ENCODE results near the gene EAF1.
"Not testable (repeated sequence)": the region's sequence is repeated elsewhere in the genome, so short reads cannot be mapped to it uniquely, and the experiment has no call there.

EAF1 gene

DNA sequence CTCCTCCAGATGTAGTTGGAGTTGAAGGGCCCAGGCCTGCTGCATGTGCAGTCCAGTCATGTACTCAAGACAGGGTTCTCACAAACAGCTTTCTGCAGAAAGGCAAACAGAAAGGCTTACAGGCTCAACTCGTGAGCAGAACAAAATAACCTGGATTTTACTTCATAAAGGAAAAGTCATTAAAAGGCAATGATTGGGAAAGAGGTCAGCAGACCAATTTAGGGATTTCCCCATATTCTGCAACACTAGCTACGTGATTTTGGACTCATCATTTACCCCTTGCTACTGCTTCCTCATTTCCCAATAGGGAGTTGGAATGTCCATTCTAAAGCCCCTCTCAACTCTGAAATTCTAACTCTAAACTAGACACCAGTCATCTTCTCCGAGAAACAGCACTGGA is 18.2 kb upstream of the EAF1 start:
- no peak for DNase-seq

DNA sequence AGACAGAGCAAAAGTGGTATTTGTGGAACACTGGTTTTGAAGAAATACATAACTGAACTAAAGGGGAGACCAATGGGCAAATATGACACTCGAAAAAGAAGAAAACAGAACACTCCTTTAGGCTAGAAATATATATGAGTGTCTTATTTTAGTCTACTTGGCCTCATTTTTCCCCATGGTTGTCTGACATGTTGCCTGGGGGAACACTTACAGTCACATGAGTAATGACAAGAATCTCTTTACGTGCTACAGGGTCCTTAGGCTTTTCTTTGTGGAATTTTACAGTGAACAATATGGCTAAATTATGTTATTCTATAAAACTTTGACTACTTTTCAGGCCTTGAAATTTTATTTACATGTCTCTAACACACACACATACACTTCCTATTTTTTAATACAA is 17.6 kb upstream of the EAF1 start:
- no peak for DNase-seq

DNA sequence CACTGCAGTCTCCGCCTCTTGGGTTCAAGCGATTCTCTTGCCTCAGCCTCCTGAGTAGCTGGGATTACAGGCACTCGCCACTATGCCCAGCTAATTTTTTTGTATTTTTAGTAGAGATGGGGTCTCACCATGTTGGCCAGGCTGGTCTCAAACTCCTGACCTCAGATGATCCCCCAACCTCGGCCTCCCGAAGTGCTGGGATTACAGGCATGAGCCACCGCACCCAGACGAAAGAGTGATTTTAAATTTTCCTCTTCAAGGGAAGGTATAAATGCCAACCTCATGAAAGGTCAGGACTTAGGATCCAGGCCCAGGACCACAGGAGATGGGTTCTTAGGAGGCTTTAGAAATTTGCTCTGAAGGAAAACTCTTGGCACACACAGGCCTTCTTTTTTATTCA is 16.4 kb upstream of the EAF1 start:
- not testable (repeated sequence) for DNase-seq

DNA sequence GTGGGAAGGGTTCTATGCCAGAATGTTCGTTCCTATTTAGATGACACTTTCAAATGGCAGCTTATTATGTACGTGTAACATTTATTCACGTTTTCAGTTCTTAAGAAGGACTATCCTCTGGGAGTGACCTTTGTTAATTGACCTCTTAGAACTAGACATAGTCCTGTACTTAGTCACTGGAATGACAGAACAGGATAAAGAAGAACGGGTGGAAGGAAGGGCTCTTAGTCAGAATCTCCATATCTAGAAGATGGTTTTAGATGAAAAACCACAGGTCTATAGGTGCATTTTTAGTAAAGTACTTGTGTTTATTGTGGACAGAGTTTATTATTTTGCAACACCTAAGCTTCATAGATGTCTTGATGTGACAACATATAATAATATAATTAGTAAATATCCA is 6.5 kb upstream of the EAF1 start:
- no peak for DNase-seq

DNA sequence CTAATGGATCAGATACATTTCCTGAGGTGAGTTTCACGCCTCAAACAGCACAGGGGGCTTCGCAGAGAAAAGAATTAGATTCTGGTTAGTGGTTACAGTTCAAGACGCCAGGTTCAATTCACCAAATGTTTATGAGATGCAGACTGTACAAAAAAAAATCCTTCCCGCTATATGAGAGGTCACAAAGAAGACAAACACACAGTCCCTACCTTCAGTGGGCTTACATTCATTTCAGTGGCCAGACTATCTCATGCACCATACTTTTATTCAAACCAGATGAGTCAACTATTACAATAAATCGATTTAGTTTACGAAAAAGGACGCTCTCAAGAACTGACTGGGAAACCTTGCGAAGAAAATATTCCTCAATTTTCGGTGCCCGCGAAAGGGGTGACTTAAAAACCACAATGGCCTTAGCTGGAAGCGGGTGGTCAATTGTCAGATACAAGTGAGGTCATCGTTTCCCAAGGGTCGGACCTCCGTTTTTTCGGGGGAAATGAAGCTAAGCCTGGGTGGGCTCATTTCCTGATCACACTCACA is 749 bp upstream of the EAF1 start:
- no peak for DNase-seq

DNA sequence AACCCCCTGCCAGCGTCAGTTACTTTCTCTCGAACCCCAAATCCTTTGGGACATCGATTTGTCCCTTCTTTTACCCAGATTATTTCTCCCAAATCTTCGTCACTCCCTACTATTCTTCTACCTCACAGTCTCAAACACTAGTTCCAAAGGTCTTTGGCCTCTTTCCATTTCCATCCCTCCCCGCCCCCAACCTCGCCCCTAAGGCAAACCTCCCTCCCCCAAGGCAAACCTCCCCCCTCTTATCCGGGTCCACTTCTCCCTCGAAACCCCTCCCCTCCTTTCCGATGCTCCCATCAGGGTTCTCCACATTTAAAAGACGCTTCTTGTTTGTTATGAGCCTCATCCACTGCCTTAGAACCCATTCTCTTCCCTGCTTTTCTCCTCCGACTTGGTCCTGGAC is 583 bp downstream of the EAF1 start:
- DNase-seq = no peak

DNA sequence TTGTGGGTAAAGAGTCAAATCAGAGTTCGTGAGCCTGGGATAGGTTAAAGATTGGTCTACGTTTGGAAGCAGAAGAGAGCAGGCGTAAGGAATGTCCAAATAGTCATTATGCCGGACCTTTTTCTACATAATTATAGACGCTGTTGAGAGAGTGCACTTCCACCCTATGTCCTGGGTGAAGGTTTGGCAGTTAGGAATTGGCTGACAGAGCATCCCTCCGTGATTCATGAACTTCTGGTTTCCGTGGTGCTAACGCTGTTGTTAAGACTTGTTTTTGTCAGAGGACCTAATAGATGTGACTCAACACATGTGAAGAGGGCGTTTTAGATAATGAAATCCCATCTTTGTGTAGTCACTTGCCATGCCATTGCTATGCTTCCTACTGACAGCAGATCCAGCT is 1.1 kb downstream of the EAF1 start:
- no peak for DNase-seq

DNA sequence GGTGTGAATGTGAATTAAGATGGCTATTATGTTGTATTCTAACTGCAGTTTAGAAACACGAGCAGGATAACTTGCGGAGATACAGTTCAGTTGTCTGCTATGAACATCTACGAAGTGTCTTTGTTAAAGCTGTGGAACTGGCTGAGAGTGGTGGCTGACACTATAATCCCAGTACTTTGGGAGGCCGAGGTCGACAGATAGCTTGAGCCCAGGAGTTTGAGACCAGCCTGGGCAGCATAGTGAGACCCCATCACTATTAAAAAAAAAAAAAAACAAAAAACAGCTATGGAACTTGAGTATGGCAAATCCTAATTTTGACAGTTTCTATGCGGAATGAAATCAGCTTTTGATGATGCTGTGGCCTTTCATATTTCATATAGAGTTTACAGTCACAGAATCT is 1.7 kb downstream of the EAF1 start:
- DNase-seq = no peak

DNA sequence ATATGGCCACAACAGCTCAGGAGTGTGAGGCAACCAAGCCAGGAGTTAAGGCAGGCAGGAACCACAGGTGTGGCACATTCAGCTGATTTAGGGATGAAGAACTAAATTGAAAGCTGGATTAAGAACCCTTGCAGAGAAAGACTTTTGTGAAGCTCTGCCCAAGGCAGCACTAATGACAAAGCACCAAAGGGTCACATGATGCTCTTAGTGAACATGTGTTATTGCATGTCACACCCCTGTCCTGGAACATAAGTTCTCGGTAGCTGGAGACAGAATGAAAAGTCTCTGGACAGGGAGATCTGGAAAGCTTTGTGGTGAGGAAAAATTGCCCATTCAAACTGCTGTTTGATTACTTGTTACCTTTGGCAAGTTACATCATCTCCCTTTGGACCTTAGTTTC is 3.2 kb downstream of the EAF1 start:
- no peak for DNase-seq

DNA sequence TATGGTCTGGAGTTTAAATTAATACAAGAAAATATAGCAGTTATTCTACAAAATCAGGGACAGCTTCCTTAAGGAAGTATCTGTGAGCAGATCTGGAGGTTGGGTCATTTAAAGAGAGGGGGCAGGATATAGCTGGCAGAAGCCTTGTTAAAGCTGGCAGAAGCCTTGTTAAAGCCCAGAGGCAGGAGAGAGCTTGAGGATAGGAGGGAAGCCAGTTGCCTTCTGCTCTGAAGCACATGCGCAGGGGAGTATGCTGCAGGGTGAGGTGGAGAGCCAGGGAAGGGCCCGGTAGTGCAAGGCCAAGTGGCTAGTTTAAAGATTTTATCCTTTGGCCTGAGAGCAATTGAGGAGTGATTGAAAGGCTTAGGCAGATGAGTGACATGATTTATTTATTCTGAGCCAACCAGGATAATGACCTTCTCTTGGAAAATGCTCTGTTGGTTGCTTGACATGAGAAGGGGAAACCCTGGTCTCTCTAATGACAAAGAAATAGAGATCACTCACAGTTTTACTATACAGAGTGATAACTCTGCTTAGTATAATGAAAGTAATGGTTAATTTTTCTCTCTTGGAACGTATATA is 3.9 kb downstream of the EAF1 start:
- DNase-seq = no peak

DNA sequence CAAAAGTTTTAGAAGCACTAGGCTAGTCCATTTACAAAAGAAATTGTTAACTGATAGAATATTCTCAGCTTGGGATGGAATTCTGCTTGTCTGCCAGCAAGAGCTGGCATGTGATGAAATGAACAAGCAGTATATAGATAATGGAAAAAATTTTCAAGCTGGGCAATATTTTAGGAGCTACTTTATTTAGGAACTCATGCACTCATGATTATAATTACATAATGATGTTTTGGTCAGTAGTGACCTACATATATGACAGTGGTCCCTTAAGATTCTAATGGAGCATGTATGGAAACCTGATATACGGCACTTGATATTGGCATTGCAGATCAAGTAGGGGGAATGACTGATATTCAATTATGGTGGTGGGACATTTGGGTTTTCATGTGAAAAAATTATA is 6.1 kb downstream of the EAF1 start:
- no peak for DNase-seq

DNA sequence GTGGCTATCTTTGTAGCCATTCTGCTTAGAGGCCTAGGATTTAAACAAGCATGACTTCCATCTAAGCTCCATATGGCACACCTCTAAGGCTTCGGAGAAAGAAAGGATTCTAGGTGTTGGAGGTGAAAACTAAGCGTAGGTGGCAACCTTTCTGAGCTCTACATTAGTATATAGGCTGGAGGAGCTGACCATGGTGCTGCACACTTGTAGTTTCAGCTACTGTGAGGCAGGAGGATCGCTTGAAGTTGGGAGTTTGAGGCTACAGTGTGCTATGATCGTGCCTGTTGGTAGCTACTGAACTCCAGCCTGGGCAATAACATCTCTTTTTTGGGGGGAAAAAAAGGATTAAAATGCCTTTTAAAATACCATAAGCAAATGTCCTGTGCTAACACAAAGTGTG is 7.4 kb downstream of the EAF1 start:
- DNase-seq = no peak

DNA sequence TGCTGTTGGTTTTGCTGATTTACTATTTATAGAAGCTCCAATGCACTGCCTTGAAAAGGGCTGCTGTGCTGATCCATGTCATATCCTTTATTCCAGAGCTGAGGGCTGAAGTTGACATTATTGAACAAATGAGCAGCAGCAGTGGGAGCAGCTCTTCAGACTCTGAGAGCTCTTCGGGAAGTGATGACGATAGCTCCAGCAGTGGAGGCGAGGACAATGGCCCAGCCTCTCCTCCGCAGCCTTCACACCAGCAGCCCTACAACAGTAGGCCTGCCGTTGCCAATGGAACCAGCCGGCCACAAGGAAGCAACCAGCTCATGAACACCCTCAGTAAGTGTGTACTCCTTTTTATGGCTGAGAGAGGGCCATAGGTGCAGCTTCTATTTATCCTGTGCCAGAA is 8.8 kb downstream of the EAF1 start:
- no peak for DNase-seq

DNA sequence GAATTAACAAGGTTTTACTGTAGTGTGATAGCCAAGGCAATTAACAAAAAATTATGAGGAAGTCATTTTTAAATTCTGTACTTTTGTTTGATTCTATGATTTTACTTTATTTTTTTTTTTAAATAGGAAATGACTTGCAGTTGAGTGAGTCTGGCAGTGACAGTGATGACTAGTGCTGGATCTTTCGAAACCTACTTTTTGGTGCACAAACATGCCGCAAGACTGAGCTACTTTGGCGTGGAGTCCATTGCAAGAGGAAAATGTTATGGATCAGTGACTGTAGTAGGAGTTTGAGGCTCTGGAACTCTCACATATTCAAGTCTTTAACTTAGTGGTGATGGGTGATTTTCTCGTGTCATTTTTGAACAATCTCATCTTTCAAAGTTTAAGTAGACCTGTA is 11.6 kb downstream of the EAF1 start:
- DNase-seq = no peak

DNA sequence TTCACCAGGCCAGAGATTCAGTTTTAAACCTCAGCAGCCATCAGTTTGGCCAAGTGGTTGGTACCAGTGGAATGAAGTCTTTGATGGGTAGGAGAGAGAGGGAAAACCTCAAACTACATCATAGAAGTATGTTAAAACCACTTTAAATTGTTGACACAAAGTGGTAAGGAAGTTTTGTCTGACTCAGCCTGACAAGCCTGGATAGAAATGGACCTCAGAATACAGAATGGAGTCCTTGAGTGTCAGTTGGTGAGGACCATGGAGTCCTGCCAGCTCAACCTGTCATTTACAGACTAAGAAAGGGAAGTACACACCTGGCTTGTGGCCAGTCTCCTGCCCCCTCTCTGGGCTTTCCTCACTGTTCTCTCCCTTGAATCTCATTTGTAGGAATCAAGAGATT is 12.1 kb downstream of the EAF1 start:
- no peak for DNase-seq

DNA sequence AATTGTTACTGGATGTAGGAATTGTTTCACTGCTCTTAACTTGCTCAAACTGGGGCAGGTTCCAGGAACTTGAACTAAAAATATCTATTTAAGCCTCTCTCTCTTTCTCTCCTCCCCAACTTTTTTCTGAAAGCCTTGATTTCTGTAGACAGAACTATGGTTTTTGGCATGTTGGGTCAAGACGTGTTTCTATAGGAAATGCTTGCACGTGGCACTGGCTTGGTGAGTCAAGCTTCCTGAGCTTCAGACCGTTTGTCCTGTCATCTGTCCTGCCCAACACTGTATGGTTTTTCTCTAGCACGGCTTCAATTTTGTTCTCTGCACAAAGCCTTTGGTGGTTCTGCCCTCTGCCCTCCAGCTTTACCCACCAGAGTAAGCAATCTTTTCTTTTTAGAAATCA is 13.5 kb downstream of the EAF1 start:
- no peak for DNase-seq

DNA sequence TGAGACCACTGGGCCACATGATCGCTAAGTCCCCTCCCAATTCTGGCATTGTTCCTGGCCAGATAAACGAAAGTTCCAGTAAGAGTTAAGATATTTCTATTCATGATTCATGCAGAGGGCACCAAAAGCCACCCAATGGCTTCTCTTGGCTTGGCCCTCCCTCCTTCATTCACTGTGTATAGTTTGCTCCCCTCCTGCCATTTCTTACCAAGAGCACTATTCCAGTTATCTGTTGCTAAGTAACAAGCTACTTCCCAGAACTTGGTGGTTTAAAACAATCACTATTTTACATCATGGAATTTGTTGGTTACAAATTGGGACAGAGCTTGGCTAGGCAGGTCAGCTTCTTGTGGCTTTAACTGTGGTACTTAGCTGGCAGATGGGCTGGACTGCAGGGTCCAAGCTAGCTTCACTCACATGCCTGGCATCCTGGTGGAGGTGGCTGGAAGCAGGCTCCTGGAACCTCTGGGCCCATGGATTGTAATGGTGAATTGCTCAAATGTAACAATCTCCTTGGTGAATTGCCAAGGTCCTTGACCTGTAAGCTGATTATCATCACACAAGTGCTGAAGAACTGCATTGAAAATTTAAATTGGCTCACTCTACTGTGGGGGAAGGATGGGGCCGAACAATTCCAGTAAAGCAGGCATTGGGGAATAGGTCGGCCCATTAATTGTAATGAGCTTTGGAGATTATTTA is 16.6 kb downstream of the EAF1 start:
- DNase-seq = no peak

DNA sequence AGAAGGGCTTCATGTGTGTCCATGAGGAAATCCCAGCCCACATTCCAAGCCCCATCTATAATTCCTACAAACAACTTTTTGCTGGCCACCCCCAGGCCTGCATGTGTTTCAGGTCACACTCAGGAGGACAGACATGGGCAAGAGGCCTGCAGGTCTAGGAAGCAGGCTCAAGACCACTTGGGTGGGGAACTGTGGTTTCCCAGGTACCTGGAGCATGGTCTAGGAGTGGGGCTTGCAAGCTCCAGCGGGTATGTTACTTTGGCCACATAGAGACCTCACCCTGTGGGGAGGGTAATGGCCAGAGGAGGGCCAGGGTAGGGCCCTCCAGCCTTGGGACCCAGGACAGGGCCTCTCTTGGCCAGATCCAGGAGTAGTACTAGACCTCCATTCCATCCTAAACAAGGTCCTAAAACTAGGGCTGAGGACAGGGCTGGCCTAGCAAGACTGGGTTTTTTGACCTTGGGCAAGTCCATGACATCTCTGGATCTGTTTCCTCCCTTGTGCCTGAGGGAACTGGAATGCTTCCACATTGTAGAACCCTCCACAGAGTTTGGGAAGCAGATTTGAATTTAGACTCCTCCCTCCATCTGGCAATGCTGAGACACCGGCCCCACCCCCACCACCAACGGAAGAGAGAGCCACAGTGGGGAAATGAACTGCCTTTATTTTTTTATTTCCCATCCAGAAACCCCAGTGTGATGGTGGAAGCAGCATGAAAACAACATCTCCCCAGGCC is 22.3 kb downstream of the EAF1 start:
- DNase-seq = no peak

DNA sequence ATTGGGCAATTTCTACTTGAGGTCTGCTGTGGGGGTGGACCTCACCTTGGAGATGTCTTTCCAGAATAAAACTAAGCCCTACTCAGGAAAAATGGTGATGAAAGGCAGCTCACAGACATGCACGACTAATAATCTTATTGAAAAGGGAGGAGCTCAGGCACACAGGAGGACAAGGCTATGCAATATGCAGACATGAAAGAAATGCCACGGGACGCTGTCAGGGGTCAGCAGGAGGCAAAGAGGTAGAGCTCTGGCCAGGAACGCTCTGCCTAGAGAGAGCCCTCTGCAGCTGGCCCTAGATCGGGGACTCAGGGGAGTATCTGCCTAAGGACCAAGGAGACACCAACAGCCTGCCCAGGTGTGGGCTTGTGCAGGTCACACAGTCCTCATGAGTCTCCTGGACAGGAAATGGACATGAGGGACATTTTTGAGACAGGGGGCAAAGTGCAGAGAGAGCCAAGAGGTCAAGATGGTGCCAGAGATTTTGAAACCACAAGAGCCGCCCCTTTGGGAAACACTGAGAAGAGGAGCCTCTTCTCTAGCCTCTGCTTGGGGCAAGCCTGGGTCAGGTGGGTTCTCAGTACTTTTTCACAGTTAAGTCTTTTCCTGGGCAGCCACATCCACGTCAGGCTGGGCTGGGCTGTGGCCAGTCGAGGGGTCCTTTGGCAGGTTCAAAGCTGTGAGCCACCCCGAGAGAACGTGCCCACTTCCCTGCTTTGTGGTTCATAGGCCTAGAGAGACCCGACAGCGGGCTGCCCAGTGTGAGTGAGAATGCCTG is 23.2 kb downstream of the EAF1 start:
- no peak for DNase-seq

DNA sequence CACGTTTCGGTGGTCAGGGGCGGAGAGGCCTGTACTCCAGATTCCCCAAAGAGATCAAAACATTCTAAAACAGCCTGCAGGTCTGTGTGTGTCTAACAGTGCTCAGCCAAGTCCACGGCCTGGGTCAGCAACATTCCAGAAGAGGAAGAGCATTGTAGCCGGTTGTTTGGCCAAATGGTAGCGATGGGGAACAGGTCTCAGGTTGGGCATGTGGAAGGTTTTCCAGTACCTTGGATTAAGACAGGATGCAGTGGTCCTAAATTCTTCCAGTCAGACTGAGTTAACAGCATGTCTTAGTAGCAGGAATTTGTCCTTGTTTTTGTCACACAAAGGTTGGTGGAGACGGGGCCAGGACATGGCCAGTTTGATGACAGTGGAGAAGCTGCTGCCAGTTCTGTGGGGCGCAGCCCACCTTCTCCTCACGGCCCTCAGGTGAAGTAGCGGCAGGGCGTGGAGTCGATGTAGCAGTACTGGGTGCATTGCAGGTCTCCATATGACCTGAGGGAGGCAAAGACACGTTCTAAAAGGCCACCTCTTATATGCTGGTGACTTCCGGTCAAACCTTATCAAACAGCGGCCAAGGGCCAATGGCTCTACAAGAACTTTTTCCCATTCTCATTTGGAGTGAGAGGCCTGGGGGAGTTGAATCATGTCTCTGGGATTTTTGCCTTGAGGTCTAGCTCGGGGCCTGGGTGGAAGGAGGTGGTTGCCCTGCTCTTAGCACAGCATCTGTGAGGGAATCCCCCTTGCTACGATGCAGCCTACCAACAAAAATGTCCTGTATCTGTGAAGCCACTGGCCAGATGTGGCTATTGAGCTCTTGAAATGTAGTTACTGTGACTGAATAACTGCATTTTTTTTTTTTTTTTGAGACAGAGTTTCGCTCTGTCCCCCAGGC is 24.1 kb downstream of the EAF1 start:
- no peak for DNase-seq

DNA sequence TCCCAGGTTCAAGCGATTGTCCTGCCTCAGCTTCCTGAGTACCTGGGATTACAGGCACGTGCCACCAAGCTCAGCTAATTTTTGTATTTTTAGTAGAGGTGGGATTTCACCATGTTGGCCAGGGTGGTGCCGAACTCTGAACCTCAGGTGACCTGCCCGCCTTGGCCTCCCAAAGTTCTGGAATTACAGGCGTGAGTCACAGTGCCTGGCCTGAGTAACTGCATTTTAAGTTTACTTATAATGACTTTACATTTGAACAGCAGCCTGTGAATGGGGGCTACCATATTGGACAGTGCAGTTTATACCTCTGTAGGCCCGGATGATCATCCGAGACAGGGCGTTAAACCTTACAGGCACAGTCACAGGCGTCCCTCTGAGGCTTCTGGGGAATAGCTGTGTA is 24.8 kb downstream of the EAF1 start:
- no peak for DNase-seq

DNA sequence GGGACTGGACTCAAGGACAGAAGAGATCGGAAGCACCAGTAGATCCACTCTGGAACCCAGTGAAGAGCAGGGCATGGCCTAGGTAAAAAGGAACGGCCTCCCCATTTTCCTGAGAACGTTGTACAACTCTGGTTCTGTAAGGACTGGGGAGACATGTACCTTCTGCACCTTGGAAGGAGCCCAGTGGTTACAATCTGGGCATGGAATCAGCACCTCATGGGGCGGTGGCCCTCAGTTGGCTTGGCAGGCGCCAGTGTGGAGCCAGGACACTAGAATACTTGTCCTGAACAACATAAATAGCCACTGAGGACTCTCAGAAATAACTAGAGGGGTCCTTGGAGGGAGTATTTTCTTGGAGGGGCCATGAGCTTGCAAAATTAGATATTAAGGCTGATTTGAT is 25.6 kb downstream of the EAF1 start:
- no peak for DNase-seq
